ENCODE results near the gene COG4. TPM values are rescaled to one million over a fixed set of nuclear protein-coding genes. Genes with fewer than 3 reads are reported as not detected.

Gene COG4
- polyA plus RNA-seq, 3 donors, result 37.6 to 40.6 (median 40.1) TPM

DNA sequence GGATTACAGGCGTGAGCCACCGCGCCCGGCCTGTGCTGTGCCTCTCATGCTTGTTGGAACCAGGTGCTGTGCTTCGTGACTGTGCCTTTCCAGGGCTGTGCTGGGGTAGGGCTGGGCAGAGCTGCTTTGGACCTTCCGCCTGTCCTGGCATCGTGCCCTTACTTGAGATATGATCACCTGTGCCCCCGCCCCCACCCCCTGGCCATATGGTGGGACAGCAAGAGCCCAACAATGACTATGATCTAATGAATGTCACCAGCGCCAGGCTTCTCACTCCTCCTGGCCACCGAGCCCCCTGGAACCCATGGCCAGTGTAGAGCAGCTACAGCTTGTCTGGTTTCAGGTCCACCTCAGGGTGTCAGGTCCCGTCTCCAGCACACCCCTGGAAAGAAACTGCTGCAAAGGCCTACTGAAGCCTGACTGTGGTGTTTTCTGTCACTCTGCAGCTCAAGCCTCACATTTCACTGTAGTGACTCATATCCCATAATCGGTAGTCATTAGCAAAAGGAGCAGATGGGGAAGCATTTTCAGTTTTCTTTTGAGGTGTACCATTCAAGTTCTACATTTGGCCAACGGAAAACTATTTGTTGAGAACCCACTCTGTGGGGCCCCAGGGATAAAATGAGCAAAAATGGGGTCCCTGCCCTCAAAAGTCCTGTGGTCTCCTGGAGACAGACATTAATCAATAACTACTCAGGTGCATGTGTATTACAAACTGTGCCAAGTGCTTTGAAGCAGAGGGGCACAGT, 46.9 kb downstream of the COG4 start:
- Histone ChIP-seq H3K4me3 (replicated peaks in 1 of 3; ENCODE audit: low read depth in 2 of 3, low read length in 3 of 3) (no peak overlapping the region), H3K27me3 (ENCODE audit: control insufficient read depth in 2 of 2, insufficient read depth in 2 of 2, low read length in 2 of 2) (no peaks in the 10 kb centered on the region), H3K27ac (ENCODE audit: low read depth in 1 of 2, low read length in 2 of 2) (no peak overlapping the region), H3K9ac (ENCODE audit: insufficient read depth, low read length, poor library complexity, severe bottlenecking) (no peak overlapping the region), H3K36me3 (replicated peaks in 1 of 2; ENCODE audit: control insufficient read depth in 1 of 2, insufficient read depth in 2 of 2, low read length in 2 of 2) (peaks cover 50 to 74% of the 10 kb centered on the region in 2 donors), H3K9me3 (replicated peaks in 1 of 2; ENCODE audit: control insufficient read depth in 1 of 2, insufficient read depth in 1 of 2, low read length in 2 of 2) (no peaks in the 10 kb centered on the region), H3K4me1 (ENCODE audit: control insufficient read depth in 1 of 2, insufficient read depth in 2 of 2, low read length in 2 of 2) (peaks cover 6% of the 10 kb centered on the region in 2 donors), H3K79me2 (ENCODE audit: insufficient read depth, low read length) (no peaks in the 10 kb centered on the region), H2AFZ (ENCODE audit: insufficient read depth, low read depth, low read length, poor library complexity, severe bottlenecking) (no peak overlapping the region), H4K20me1 (ENCODE audit: insufficient read depth, low read length) (no peaks in the 10 kb centered on the region), H3K4me2 (replicated peaks; ENCODE audit: extremely low read depth, low read length, poor library complexity, severe bottlenecking) (no peak overlapping the region)
- 94% methylated on average over 12 of the region's 13 CpGs for WGBS (ENCODE audit: insufficient coverage)
- H3K9me3 Mint-ChIP-seq, result no peaks in the 10 kb centered on the region
- no peak overlapping the region for H3K4me3 Mint-ChIP-seq
- intact Hi-C loops (cut with micrococcal nuclease), result no loop called here
- no peak for TF ChIP-seq CTCF (IDR thresholded peaks at IDR 0.05)
- H3K27ac Mint-ChIP-seq, result peak overlapping the region in 1 of 7 donors; percentile 66
- peaks cover 40 to 73% of the 10 kb centered on the region in 2 donors for H3K36me3 Mint-ChIP-seq
- DNase-seq, result no peak
- peaks cover 17% of the 10 kb centered on the region for H3K4me1 Mint-ChIP-seq
- no peaks in the 10 kb centered on the region for H3K27me3 Mint-ChIP-seq (ENCODE audit: low read depth in 3 of 3)

DNA sequence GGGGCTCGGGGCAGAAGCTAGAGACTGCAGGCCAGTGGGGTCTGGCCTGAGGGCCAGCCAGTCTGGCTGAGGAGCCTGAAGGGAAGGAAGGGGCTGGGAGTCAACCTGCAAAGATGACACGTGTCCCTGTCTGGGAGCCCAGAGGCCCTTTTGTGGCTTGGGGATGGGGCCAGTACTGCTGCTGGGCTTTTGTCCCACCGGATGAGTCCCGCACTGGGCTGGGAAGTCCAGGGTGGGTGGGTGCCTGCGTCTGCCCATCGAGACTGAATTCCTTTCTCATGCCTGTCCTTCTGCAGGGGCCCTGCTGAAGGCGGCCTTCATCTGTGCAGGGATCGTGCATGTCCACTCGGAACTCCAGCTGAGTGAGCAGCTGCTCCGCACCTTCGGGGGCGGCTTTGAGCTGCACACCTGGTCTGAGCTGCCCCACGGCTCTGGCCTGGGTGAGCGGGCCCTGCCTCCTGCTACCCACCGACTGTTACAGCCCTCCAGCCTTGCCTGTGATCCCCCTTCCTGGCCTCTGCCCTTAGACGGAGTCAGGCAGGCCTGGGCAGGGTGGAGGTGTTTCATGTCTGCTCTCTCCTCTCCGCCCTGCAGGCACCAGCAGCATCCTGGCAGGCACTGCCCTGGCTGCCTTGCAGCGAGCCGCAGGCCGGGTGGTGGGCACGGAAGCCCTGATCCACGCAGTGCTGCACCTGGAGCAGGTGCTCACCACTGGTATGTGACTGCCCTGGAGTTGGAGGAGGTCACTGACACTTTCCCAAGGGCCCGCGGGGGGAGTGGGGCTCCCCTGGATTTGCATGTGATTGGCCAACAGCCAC, 48.1 kb downstream of the COG4 start:
- WGBS (ENCODE audit: insufficient coverage), result 97% methylated on average over 19 of the region's 24 CpGs

More for the DNA sequence above, 48.1 kb downstream of the COG4 start:
- Mint-ChIP-seq H3K27me3 (ENCODE audit: low read depth in 3 of 3) (no peaks in the 10 kb centered on the region), H3K36me3 (peaks cover 29 to 66% of the 10 kb centered on the region in 2 donors), H3K4me3 (no peak overlapping the region), H3K4me1 (peaks cover 23% of the 10 kb centered on the region), H3K27ac (peak overlapping the region in 1 of 7 donors; percentile 25), H3K9me3 (no peaks in the 10 kb centered on the region)
- TF ChIP-seq CTCF (IDR thresholded peaks at IDR 0.05), result no peak
- Histone ChIP-seq H4K20me1 (ENCODE audit: insufficient read depth, low read length) (no peaks in the 10 kb centered on the region), H3K9me3 (replicated peaks in 1 of 2; ENCODE audit: control insufficient read depth in 1 of 2, insufficient read depth in 1 of 2, low read length in 2 of 2) (no peaks in the 10 kb centered on the region), H3K4me2 (replicated peaks; ENCODE audit: extremely low read depth, low read length, poor library complexity, severe bottlenecking) (no peak overlapping the region), H3K4me1 (ENCODE audit: control insufficient read depth in 1 of 2, insufficient read depth in 2 of 2, low read length in 2 of 2) (peaks cover 13 to 14% of the 10 kb centered on the region in 2 donors), H2AFZ (ENCODE audit: insufficient read depth, low read depth, low read length, poor library complexity, severe bottlenecking) (no peak overlapping the region), H3K27ac (ENCODE audit: low read depth in 1 of 2, low read length in 2 of 2) (no peak overlapping the region), H3K36me3 (replicated peaks in 1 of 2; ENCODE audit: control insufficient read depth in 1 of 2, insufficient read depth in 2 of 2, low read length in 2 of 2) (peaks cover 38 to 62% of the 10 kb centered on the region in 2 donors), H3K4me3 (replicated peaks in 1 of 3; ENCODE audit: low read depth in 2 of 3, low read length in 3 of 3) (no peak overlapping the region), H3K79me2 (ENCODE audit: insufficient read depth, low read length) (no peaks in the 10 kb centered on the region), H3K27me3 (ENCODE audit: control insufficient read depth in 2 of 2, insufficient read depth in 2 of 2, low read length in 2 of 2) (no peaks in the 10 kb centered on the region), H3K9ac (ENCODE audit: insufficient read depth, low read length, poor library complexity, severe bottlenecking) (no peak overlapping the region)
- no peak for DNase-seq
- intact Hi-C loops (cut with micrococcal nuclease), result no loop called here
